HAP-1 (cell line): ENCODE measurements around the gene USH1C.

Source experiments
- DNase-seq, 2 experiments: peaks; one replicate each; pipeline ENCODE4 v3.0.0-alpha.2; 2016 to 2020; ENCODE audit warnings: low spot score in 2 of 2
- H3K27me3 ChIP-seq: fragments of 250-450 bp; sonication (Bioruptor Pico); 2 replicates; pipeline ENCODE4 v1.5.1; 2020; ENCODE audit warnings: low read depth, mild to moderate bottlenecking, moderate library complexity
- H3K36me3 ChIP-seq: fragments of 250-450 bp; sonication (Bioruptor Pico); replicated peaks from 2 replicates; pipeline ENCODE4 v1.5.1; 2020; ENCODE audit warnings: mild to moderate bottlenecking
- H3K4me1 ChIP-seq: fragments of 250-450 bp; sonication (Bioruptor Pico); 2 replicates; pipeline ENCODE4 v1.5.1; 2020; ENCODE audit warnings: mild to moderate bottlenecking
- H3K4me3 ChIP-seq: fragments of 250-450 bp; sonication (Bioruptor Pico); 2 replicates; pipeline ENCODE4 v1.5.1; 2020; ENCODE audit warnings: mild to moderate bottlenecking, moderate library complexity
- H3K9me3 ChIP-seq: fragments of 250-450 bp; sonication (Bioruptor Pico); 2 replicates; pipeline ENCODE4 v1.5.1; 2020; ENCODE audit warnings: mild to moderate bottlenecking, moderate library complexity
- in situ Hi-C: fragments of 300-500 bp; cut with MboI; formaldehyde crosslinking; loops from 3 replicates; pipeline ENCODE4 v1.14.3; 2020; ENCODE audit warnings: low sequenced_read_pairs, inconsistent platforms, mixed read lengths

Gene USH1C

GRCh38 chr11:17561111-17561415 lies 16.8 kb upstream of the USH1C start:
- H3K36me3 ChIP-seq = no peaks in the 10 kb centered on the region
- H3K27me3 ChIP-seq = no peaks in the 10 kb centered on the region
- in situ Hi-C loops = no loop called here
- no peaks in the 10 kb centered on the region for H3K4me1 ChIP-seq
- DNase-seq = no peak
- no peak overlapping the region for H3K4me3 ChIP-seq
- no peaks in the 10 kb centered on the region for H3K9me3 ChIP-seq

- in situ Hi-C loops = no loop called here
- H3K27me3 ChIP-seq = no peaks in the 10 kb centered on the region
- H3K36me3 ChIP-seq = no peaks in the 10 kb centered on the region
- no peaks in the 10 kb centered on the region for H3K4me1 ChIP-seq
- no peak for DNase-seq
- H3K4me3 ChIP-seq = no peak overlapping the region
- no peaks in the 10 kb centered on the region for H3K9me3 ChIP-seq
These were observed 16.3 kb upstream of the USH1C start for GRCh38 chr11:17560281-17561110.

- DNase-seq = no peak
- in situ Hi-C loops = no loop called here
- Histone ChIP-seq H3K9me3 (no peaks in the 10 kb centered on the region), H3K4me1 (no peaks in the 10 kb centered on the region), H3K4me3 (no peak overlapping the region), H3K27me3 (no peaks in the 10 kb centered on the region), H3K36me3 (no peaks in the 10 kb centered on the region)
These were observed 15.3 kb upstream of the USH1C start for GRCh38 chr11:17559341-17560087.

GRCh38 chr11:17558916-17559315 lies 14.7 kb upstream of the USH1C start:
- H3K36me3 ChIP-seq = no peaks in the 10 kb centered on the region
- H3K4me1 ChIP-seq = no peaks in the 10 kb centered on the region
- in situ Hi-C loops = no loop called here
- no peak for DNase-seq
- H3K9me3 ChIP-seq = no peaks in the 10 kb centered on the region
- no peaks in the 10 kb centered on the region for H3K27me3 ChIP-seq
- H3K4me3 ChIP-seq = no peak overlapping the region

GRCh38 chr11:17558025-17558780 lies 14.0 kb upstream of the USH1C start:
- Histone ChIP-seq H3K4me3 (no peak overlapping the region), H3K4me1 (no peaks in the 10 kb centered on the region), H3K36me3 (no peaks in the 10 kb centered on the region), H3K9me3 (no peaks in the 10 kb centered on the region), H3K27me3 (no peaks in the 10 kb centered on the region)
- in situ Hi-C loops = no loop called here
- DNase-seq = no peak

GRCh38 chr11:17556999-17557398 lies 12.8 kb upstream of the USH1C start:
- in situ Hi-C loops = no loop called here
- Histone ChIP-seq H3K36me3 (no peaks in the 10 kb centered on the region), H3K4me3 (no peak overlapping the region), H3K4me1 (no peaks in the 10 kb centered on the region), H3K9me3 (no peaks in the 10 kb centered on the region), H3K27me3 (no peaks in the 10 kb centered on the region)
- DNase-seq = no peak

GRCh38 chr11:17554487-17554886 lies 10.3 kb upstream of the USH1C start:
- Histone ChIP-seq H3K4me3 (no peak overlapping the region), H3K9me3 (no peaks in the 10 kb centered on the region), H3K4me1 (no peaks in the 10 kb centered on the region), H3K36me3 (no peaks in the 10 kb centered on the region), H3K27me3 (no peaks in the 10 kb centered on the region)
- DNase-seq = no peak
- in situ Hi-C loops = no loop called here

- Histone ChIP-seq H3K9me3 (no peaks in the 10 kb centered on the region), H3K36me3 (no peaks in the 10 kb centered on the region), H3K27me3 (no peaks in the 10 kb centered on the region), H3K4me1 (no peaks in the 10 kb centered on the region), H3K4me3 (no peak overlapping the region)
- DNase-seq = no peak
- in situ Hi-C loops = no loop called here
These were observed 9.0 kb upstream of the USH1C start for GRCh38 chr11:17553249-17553546.

- Histone ChIP-seq H3K9me3 (no peaks in the 10 kb centered on the region), H3K27me3 (no peaks in the 10 kb centered on the region), H3K4me3 (no peak overlapping the region), H3K4me1 (no peaks in the 10 kb centered on the region), H3K36me3 (no peaks in the 10 kb centered on the region)
- in situ Hi-C loops = no loop called here
- DNase-seq = no peak
These were observed 8.4 kb upstream of the USH1C start for GRCh38 chr11:17552392-17553248.

GRCh38 chr11:17552041-17552355 lies 7.8 kb upstream of the USH1C start:
- DNase-seq = no peak
- Histone ChIP-seq H3K9me3 (no peaks in the 10 kb centered on the region), H3K36me3 (no peaks in the 10 kb centered on the region), H3K27me3 (no peaks in the 10 kb centered on the region), H3K4me1 (no peaks in the 10 kb centered on the region), H3K4me3 (no peak overlapping the region)
- in situ Hi-C loops = no loop called here

GRCh38 chr11:17551347-17552040 lies 7.3 kb upstream of the USH1C start:
- Histone ChIP-seq H3K4me1 (no peaks in the 10 kb centered on the region), H3K36me3 (no peaks in the 10 kb centered on the region), H3K27me3 (no peaks in the 10 kb centered on the region), H3K9me3 (no peaks in the 10 kb centered on the region), H3K4me3 (no peak overlapping the region)
- in situ Hi-C loops = no loop called here
- DNase-seq = no peak

- H3K4me1 ChIP-seq = no peaks in the 10 kb centered on the region
- DNase-seq = no peak
- in situ Hi-C loops = no loop called here
- no peak overlapping the region for H3K4me3 ChIP-seq
- H3K27me3 ChIP-seq = no peaks in the 10 kb centered on the region
- H3K9me3 ChIP-seq = no peaks in the 10 kb centered on the region
- H3K36me3 ChIP-seq = no peaks in the 10 kb centered on the region
These were observed 6.5 kb upstream of the USH1C start for GRCh38 chr11:17550450-17551346.
